Thoracic aorta (tissue), 2 donors: ENCODE data around the gene ABCG2. TPM values are rescaled to one million over a fixed set of nuclear protein-coding genes. Genes with fewer than 3 reads are reported as not detected.

Experiments used
- ATAC-seq: fragments of 150-250 bp; one replicate; pipeline ENCODE4 v1.8.0; 2017; ENCODE audit warnings: low read depth; ENCODE audit not compliant: insufficient number of reproducible peaks, low FRiP score
- DNase-seq: peaks from one replicate; pipeline ENCODE4 v3.0.0-alpha.2; 2020; ENCODE audit warnings: low spot score
- H3K27ac ChIP-seq, 2 donors: fragments of 200-600 bp; sonication (generic); 1 replicate in 1 of 2; 2 replicates in 1 of 2; pipeline ENCODE4 v1.5.1; 2016; ENCODE audit warnings: mild to moderate bottlenecking in 2 of 2, moderate library complexity in 2 of 2
- H3K27me3 ChIP-seq: fragments of 200-600 bp; sonication (generic); replicated peaks from 2 replicates; pipeline ENCODE4 v1.6.0; 2016; ENCODE audit warnings: mild to moderate bottlenecking; ENCODE audit not compliant: insufficient read depth
- H3K36me3 ChIP-seq: fragments of 200-600 bp; sonication (generic); one replicate; pipeline ENCODE4 v1.5.1; 2016
- H3K4me1 ChIP-seq, 2 donors: fragments of 200-600 bp; sonication (generic); 1 replicate in 1 of 2; 2 replicates in 1 of 2; pipeline versions ENCODE4 v1.5.1 to v1.6.0; 2016; ENCODE audit warnings: low read depth in 2 of 2, mild to moderate bottlenecking in 1 of 2; ENCODE audit not compliant: control insufficient read depth in 1 of 2
- H3K4me3 ChIP-seq: fragments of 200-600 bp; sonication (generic); 2 replicates; pipeline ENCODE4 v1.5.1; 2016; ENCODE audit warnings: mild to moderate bottlenecking
- H3K9me3 ChIP-seq: fragments of 200-600 bp; sonication (generic); 2 replicates; pipeline ENCODE4 v1.5.1; 2016
- total RNA-seq, 2 donors: library from RNA; depleted of rRNA; stranded (reverse); fragments of >200 nt; gene quantifications; one replicate each; pipeline versions ENCODE4 v1.1.0 to v1.2.3, GENCODE V29; 2016
- TF ChIP-seq, protein P1 (sequence below): fragments of 200-600 bp; sonication (generic); IDR thresholded peaks from one replicate; pipeline ENCODE4 v1.5.1; 2019; ENCODE audit warnings: antibody characterized with exemption

The ABCG2 gene
- total RNA-seq, 2 donors from 2014 or later, result 2.4 to 7.3 TPM

DNA sequence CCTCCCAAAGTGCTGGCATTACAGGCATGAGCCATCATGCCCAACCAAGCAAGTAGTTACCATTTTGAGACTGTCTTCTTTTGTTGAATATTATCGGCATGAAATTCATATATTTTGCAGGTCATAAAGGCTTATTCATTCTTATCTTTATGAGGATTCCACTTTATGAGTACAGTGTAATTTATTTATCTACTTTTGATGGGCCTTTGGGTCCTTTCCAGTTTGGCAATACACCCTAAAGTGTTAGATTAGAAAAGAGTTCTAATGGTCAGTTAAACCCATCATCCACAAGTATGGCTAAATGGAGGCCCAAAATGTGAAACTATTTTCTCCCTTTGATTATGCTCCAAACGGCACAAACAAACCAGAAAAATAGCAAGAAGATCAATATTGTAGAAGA lies 10.9 kb upstream of the ABCG2 start:
- H3K4me3 ChIP-seq, result no peak overlapping the region
- TF ChIP-seq, protein P1, sequence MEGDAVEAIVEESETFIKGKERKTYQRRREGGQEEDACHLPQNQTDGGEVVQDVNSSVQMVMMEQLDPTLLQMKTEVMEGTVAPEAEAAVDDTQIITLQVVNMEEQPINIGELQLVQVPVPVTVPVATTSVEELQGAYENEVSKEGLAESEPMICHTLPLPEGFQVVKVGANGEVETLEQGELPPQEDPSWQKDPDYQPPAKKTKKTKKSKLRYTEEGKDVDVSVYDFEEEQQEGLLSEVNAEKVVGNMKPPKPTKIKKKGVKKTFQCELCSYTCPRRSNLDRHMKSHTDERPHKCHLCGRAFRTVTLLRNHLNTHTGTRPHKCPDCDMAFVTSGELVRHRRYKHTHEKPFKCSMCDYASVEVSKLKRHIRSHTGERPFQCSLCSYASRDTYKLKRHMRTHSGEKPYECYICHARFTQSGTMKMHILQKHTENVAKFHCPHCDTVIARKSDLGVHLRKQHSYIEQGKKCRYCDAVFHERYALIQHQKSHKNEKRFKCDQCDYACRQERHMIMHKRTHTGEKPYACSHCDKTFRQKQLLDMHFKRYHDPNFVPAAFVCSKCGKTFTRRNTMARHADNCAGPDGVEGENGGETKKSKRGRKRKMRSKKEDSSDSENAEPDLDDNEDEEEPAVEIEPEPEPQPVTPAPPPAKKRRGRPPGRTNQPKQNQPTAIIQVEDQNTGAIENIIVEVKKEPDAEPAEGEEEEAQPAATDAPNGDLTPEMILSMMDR, result no peak

DNA sequence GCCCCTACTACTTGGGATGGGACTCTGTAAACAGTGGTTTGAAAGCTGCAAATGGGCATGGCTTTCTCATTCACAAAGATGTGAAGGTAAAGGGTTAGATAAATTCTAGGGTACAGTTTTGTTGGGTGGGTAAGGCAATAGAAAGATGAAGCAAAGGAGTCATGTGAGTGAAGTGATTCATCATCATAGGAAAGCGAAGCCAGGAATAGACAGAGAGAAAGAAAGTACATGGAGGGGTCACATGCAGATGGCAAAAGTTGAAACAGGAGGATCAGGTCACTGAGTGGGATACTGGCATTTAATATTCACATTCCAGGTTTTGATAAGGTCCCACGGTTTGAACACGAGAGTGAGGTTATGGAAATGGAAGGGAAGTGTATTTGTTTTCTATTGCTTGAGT lies 8.2 kb upstream of the ABCG2 start:
- DNase-seq (no peak), ATAC-seq (no peak)
- Histone ChIP-seq H3K27ac (no peak overlapping the region), H3K27me3 (no peaks in the 10 kb centered on the region), H3K4me1 (no peaks in the 10 kb centered on the region), H3K36me3 (no peaks in the 10 kb centered on the region), H3K4me3 (no peak overlapping the region), H3K9me3 (no peaks in the 10 kb centered on the region)
- TF ChIP-seq, protein P1, result no peak

More for the DNA sequence above, 10.9 kb upstream of the ABCG2 start:
- ATAC-seq (no peak), DNase-seq (no peak)
- Histone ChIP-seq H3K27me3 (no peaks in the 10 kb centered on the region), H3K27ac (no peak overlapping the region), H3K4me1 (no peaks in the 10 kb centered on the region), H3K36me3 (no peaks in the 10 kb centered on the region), H3K9me3 (no peaks in the 10 kb centered on the region)

DNA sequence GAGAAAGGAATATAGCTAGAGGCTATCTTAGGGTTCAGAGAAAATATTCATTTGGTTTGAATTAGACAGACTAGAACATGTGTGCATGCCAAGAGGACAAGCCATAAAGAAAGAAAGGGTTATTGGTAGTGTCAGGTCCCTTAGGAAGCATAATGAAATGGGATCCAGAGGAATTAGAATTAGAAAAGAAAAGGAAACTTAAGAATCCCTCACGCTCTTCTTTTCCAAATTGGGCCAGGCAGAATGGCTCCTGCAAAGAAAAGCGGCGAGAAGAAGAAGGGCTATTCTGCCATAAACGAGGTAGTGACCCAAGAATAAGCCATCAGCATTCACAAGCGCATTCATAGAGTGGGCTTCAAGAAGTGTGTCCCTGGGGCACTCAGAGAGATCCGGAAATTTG lies 4.9 kb upstream of the ABCG2 start:
- H3K9me3 ChIP-seq, result no peaks in the 10 kb centered on the region
- no peak overlapping the region for H3K27ac ChIP-seq
- no peaks in the 10 kb centered on the region for H3K4me1 ChIP-seq
- DNase-seq (no peak), ATAC-seq (no peak)
- TF ChIP-seq, protein P1, result no peak
- no peaks in the 10 kb centered on the region for H3K36me3 ChIP-seq
- H3K4me3 ChIP-seq, result no peak overlapping the region
- no peaks in the 10 kb centered on the region for H3K27me3 ChIP-seq

DNA sequence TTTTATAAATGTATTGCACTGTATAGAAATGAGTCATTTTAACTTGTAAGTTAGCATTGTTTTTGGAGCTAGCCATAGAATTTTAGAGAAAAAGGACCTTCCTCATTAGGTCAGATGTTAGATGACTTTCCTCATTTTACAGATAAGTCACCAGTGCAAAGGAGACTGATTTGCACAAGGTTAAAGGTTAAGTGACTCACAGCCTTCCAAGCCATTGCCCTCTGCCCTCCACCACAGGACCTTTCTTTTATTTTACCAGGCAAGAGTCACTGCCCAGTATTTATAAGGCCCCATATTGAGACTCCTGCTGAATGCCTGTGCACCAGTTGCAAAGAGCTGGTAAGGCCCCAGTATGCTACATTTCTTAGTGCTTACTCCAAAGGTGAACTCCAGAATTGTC lies 4.2 kb upstream of the ABCG2 start:
- H3K4me1 ChIP-seq, result no peaks in the 10 kb centered on the region
- ATAC-seq, result no peak
- H3K27ac ChIP-seq, result no peak overlapping the region
- H3K4me3 ChIP-seq, result no peak overlapping the region
- no peaks in the 10 kb centered on the region for H3K9me3 ChIP-seq
- H3K27me3 ChIP-seq, result no peaks in the 10 kb centered on the region
- TF ChIP-seq, protein P1, result no peak
- DNase-seq, result no peak
- H3K36me3 ChIP-seq, result no peaks in the 10 kb centered on the region

DNA sequence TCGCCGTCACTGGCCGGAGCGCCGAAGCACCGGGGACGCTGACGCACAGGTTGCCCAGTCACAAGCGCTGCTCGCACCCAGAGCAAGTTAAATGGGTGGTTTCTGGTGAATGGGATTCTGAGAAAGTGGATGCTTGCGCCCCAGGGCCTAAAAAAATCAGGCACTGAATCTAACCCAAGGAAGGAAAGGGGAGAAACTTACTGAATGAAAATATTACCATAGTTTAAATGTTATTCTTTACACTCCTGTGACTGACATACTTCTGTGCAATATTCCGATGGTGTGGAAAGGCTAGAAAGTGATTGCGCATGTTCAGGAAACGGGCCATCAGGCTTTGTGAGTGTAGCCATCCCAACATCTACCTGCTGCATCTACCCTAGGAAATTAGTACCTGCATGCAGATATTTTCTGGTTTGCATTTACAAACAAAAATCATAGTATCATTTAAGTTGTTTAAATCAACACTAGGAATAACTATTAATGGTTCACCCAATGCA lies 838 bp upstream of the ABCG2 start:
- Histone ChIP-seq H3K9me3 (no peaks in the 10 kb centered on the region), H3K4me3 (peak overlapping the region; percentile 80), H3K4me1 (no peaks in the 10 kb centered on the region), H3K27ac (no peak overlapping the region), H3K27me3 (no peaks in the 10 kb centered on the region), H3K36me3 (no peaks in the 10 kb centered on the region)
- DNase-seq (no peak), ATAC-seq (no peak)
- TF ChIP-seq, protein P1, result no peak
